Astrocyte (in vitro differentiated cells and primary cell): ENCODE results near the gene NEFH. TPM values are rescaled to one million over a fixed set of nuclear protein-coding genes. Genes with fewer than 3 reads are reported as not detected.
A peak's percentile ranks its signal among the peaks of the same experiment; 100 is the strongest.

Experiments used
- DNase-seq: peaks from one replicate; pipeline ENCODE4 v3.0.0-alpha.2; 2010; ENCODE audit warnings: low read depth
- FAIRE-seq: peaks from 2 replicates; lab custom pipeline; 2011; peaks lifted over from hg19 to GRCh38; lab: Jason Lieb, UNC
- H2AFZ ChIP-seq: 2 replicates; pipeline ENCODE4 v1.6.0; 2012; ENCODE audit warnings: low read depth, low read length, inconsistent platforms
- H3K27ac ChIP-seq: 2 replicates; pipeline ENCODE4 v1.5.1; 2011; ENCODE audit warnings: low read depth, low read length, inconsistent platforms
- H3K27me3 ChIP-seq: 2 replicates; pipeline ENCODE4 v1.6.0; 2011; ENCODE audit warnings: low read length, inconsistent platforms; ENCODE audit not compliant: insufficient read depth
- H3K36me3 ChIP-seq: 2 replicates; pipeline ENCODE4 v1.5.1; 2011; ENCODE audit warnings: low read length, inconsistent platforms; ENCODE audit not compliant: insufficient read depth
- H3K4me1 ChIP-seq: 2 replicates; pipeline ENCODE4 v1.5.1; 2011; ENCODE audit warnings: low read length, inconsistent platforms; ENCODE audit not compliant: insufficient read depth
- H3K4me2 ChIP-seq: 2 replicates; pipeline ENCODE4 v1.6.0; 2012; ENCODE audit warnings: low read length, inconsistent platforms
- H3K4me3 ChIP-seq: 2 replicates; pipeline ENCODE4 v1.5.1; 2011; ENCODE audit warnings: low read depth, mild to moderate bottlenecking, low read length, inconsistent platforms; ENCODE audit not compliant: insufficient read depth
- H3K79me2 ChIP-seq: 2 replicates; pipeline ENCODE4 v1.6.0; 2012; ENCODE audit warnings: mild to moderate bottlenecking, low read length, inconsistent platforms; ENCODE audit not compliant: insufficient read depth
- H3K9ac ChIP-seq: 2 replicates; pipeline ENCODE4 v1.6.0; 2012; ENCODE audit warnings: mild to moderate bottlenecking, low read length, inconsistent platforms
- H3K9me3 ChIP-seq: 2 replicates; pipeline ENCODE4 v1.5.1; 2012; ENCODE audit warnings: low read depth, mild to moderate bottlenecking, low read length, inconsistent platforms; ENCODE audit not compliant: insufficient read depth
- H4K20me1 ChIP-seq: 2 replicates; pipeline ENCODE4 v1.6.0; 2012; ENCODE audit warnings: low read length, inconsistent platforms; ENCODE audit not compliant: insufficient read depth
- H3K27ac Mint-ChIP-seq: one replicate; pipeline ENCODE4 v1.8.0; 2021; ENCODE audit warnings: mild to moderate bottlenecking, mixed read lengths; ENCODE audit not compliant: unreplicated experiment
- H3K27me3 Mint-ChIP-seq: one replicate; pipeline ENCODE4 v1.8.0; 2021; ENCODE audit warnings: low read depth, mixed read lengths; ENCODE audit not compliant: unreplicated experiment
- H3K36me3 Mint-ChIP-seq: one replicate; pipeline ENCODE4 v1.8.0; 2021; ENCODE audit warnings: low read depth, mixed read lengths; ENCODE audit not compliant: unreplicated experiment
- H3K4me1 Mint-ChIP-seq: one replicate; pipeline ENCODE4 v1.8.0; 2021; ENCODE audit warnings: low read depth, mixed read lengths; ENCODE audit not compliant: unreplicated experiment
- H3K4me3 Mint-ChIP-seq: one replicate; pipeline ENCODE4 v1.8.0; 2021; ENCODE audit warnings: mild to moderate bottlenecking, moderate library complexity, mixed read lengths; ENCODE audit not compliant: unreplicated experiment
- H3K9me3 Mint-ChIP-seq: one replicate; pipeline ENCODE4 v1.8.0; 2021; ENCODE audit warnings: mild to moderate bottlenecking, mixed read lengths; ENCODE audit not compliant: unreplicated experiment
- EZH2 ChIP-seq: IDR thresholded peaks from 2 replicates; pipeline ENCODE4 v1.6.1; 2012; ENCODE audit warnings: mild to moderate bottlenecking, low read length, inconsistent platforms; ENCODE audit not compliant: insufficient read depth
- total RNA-seq: library from RNA; stranded (reverse); gene quantifications from 2 replicates; pipeline ENCODE4 v1.2.1, GENCODE V29; 2021
- TF ChIP-seq, protein P1 (sequence below): IDR thresholded peaks from 2 replicates; pipeline ENCODE4 v1.5.1; 2011; ENCODE audit warnings: low read depth, mild to moderate bottlenecking, inconsistent platforms, low read length, moderate library complexity; ENCODE audit not compliant: insufficient read depth

Gene NEFH
- total RNA-seq, 1 donor from 2014 or later = 3.1 TPM

DNA sequence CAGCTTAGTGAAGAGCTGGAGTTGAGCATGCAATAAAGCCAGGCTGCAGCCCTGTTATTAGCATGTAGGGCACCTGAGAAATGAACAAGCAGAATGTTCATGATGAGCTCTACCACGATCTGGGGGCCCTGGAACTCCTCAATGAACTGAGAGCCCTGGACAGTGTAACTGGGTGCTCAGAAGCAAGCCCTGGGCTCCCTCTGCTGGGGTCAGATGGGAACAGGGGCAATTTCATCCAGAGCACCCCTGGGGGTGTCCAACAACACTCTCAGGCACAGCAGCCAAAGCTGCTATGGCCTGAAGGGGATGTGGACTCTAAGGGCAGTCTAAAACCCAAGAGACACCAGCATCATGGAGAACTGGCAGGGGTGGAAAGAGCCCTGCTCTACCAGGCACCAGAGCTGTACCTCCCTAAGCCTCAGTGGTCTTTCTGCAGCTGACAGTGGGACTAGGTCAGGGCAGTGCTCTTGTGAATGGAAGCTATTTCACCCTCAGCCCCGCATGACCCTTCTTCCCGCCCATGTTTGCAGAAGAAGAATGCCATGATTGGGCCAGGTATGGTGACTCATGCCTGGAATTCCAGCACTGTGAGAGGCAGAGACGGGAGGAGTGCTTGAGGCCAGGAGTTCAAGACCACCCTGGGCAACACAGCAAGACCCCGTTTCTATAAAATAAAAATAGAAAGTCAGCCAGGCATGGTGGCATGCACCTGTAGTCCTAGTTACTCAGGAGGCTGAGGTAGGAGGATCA lies 44.6 kb downstream of the NEFH start:
- no peaks in the 10 kb centered on the region for H3K9me3 ChIP-seq
- no peak for FAIRE-seq
- H3K4me3 ChIP-seq = no peak overlapping the region
- no peaks in the 10 kb centered on the region for H3K79me2 ChIP-seq
- no peaks in the 10 kb centered on the region for H3K27me3 ChIP-seq
- peaks cover 64% of the 10 kb centered on the region for H3K36me3 ChIP-seq
- H2AFZ ChIP-seq = no peak overlapping the region
- Mint-ChIP-seq H3K36me3 (peaks cover 23% of the 10 kb centered on the region), H3K4me3 (no peak overlapping the region), H3K9me3 (no peaks in the 10 kb centered on the region), H3K27me3 (no peaks in the 10 kb centered on the region), H3K27ac (no peak overlapping the region), H3K4me1 (peaks cover 10% of the 10 kb centered on the region)
- no peaks in the 10 kb centered on the region for H4K20me1 ChIP-seq
- no peak overlapping the region for H3K9ac ChIP-seq
- no peak overlapping the region for H3K27ac ChIP-seq
- peaks cover 10% of the 10 kb centered on the region for H3K4me1 ChIP-seq
- H3K4me2 ChIP-seq = no peak overlapping the region
- DNase-seq = peak; percentile 6
- TF ChIP-seq, protein P1, sequence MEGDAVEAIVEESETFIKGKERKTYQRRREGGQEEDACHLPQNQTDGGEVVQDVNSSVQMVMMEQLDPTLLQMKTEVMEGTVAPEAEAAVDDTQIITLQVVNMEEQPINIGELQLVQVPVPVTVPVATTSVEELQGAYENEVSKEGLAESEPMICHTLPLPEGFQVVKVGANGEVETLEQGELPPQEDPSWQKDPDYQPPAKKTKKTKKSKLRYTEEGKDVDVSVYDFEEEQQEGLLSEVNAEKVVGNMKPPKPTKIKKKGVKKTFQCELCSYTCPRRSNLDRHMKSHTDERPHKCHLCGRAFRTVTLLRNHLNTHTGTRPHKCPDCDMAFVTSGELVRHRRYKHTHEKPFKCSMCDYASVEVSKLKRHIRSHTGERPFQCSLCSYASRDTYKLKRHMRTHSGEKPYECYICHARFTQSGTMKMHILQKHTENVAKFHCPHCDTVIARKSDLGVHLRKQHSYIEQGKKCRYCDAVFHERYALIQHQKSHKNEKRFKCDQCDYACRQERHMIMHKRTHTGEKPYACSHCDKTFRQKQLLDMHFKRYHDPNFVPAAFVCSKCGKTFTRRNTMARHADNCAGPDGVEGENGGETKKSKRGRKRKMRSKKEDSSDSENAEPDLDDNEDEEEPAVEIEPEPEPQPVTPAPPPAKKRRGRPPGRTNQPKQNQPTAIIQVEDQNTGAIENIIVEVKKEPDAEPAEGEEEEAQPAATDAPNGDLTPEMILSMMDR = peak; percentile 31
- TF ChIP-seq EZH2 = no peak

DNA sequence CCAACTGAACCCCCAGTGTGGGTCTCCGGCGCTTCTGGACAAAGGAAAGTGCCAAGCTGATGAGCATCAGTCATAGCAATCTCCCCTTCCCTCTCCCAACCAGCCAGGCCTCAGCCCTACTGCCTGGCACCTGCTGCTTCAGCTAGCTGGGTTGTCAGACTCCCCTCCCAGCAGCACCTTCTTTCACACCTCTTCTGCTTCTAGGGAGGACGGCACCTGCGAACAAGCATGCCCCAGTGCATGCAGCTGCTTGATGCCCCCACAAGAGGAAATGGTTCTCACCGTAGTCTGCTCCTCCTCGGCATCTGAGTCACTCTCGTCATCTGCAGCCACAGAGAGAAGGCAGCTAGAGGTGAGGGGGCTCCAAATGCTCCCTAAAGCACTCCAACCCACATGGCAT lies 48.1 kb downstream of the NEFH start:
- Mint-ChIP-seq H3K4me3 (no peak overlapping the region), H3K27me3 (no peaks in the 10 kb centered on the region), H3K27ac (no peak overlapping the region), H3K36me3 (peaks cover 28% of the 10 kb centered on the region), H3K9me3 (no peaks in the 10 kb centered on the region), H3K4me1 (peaks cover 3% of the 10 kb centered on the region)
- Histone ChIP-seq H3K9me3 (no peaks in the 10 kb centered on the region), H3K4me2 (no peak overlapping the region), H3K27me3 (no peaks in the 10 kb centered on the region), H3K4me1 (no peaks in the 10 kb centered on the region), H4K20me1 (peaks cover 9% of the 10 kb centered on the region), H3K36me3 (peaks cover 69% of the 10 kb centered on the region), H2AFZ (no peak overlapping the region), H3K79me2 (peaks cover 6% of the 10 kb centered on the region), H3K9ac (no peak overlapping the region), H3K4me3 (no peak overlapping the region), H3K27ac (no peak overlapping the region)
- FAIRE-seq (no peak), DNase-seq (no peak)
- TF ChIP-seq, protein P1 = no peak
- TF ChIP-seq EZH2 = no peak

DNA sequence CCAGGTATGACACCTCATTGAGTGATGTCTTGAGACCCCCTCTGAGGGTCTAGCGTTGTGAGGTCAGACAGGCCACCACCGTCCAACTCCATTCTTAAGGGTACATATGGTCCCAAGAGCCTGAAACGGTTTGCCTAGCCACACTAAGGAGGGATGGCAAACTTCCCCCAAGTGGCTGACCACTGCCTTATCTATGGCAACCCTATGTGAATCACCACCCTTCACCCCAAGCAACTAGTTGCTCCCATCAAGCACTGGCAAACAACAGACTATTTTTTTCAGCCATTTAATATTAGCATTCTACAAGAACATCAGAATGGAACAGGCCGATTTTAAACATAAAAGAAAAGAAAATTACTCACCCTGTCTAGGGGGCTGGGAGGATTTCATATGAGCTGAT lies 50.7 kb downstream of the NEFH start:
- no peaks in the 10 kb centered on the region for H3K27me3 Mint-ChIP-seq
- peaks cover 3% of the 10 kb centered on the region for H3K4me1 Mint-ChIP-seq
- DNase-seq (no peak), FAIRE-seq (no peak)
- Histone ChIP-seq H3K36me3 (peaks cover 67% of the 10 kb centered on the region), H3K79me2 (peaks cover 6% of the 10 kb centered on the region), H3K9ac (no peak overlapping the region), H3K4me1 (no peaks in the 10 kb centered on the region), H2AFZ (no peak overlapping the region), H3K4me3 (no peak overlapping the region), H3K27ac (no peak overlapping the region), H3K9me3 (no peaks in the 10 kb centered on the region), H4K20me1 (peaks cover 15% of the 10 kb centered on the region), H3K27me3 (no peaks in the 10 kb centered on the region), H3K4me2 (no peak overlapping the region)
- H3K9me3 Mint-ChIP-seq = no peaks in the 10 kb centered on the region
- H3K4me3 Mint-ChIP-seq = no peak overlapping the region
- no peak for TF ChIP-seq EZH2
- TF ChIP-seq, protein P1 = no peak
- peaks cover 29% of the 10 kb centered on the region for H3K36me3 Mint-ChIP-seq
- no peak overlapping the region for H3K27ac Mint-ChIP-seq
